ENCODE results near the gene MT1A. TPM values are rescaled to one million over a fixed set of nuclear protein-coding genes. Genes with fewer than 3 reads are reported as not detected.
A peak's percentile ranks its signal among the peaks of the same experiment; 100 is the strongest.

MT1A gene
- total RNA-seq, 4 donors from 2014 or later = 9.9 to 171 (median 25.5) TPM; not detected in 1

- ATAC-seq = no peak
- WGBS, 2 donors (ENCODE audit: low coverage in 1 of 2) = 60% methylated on average over 1 of the region's 8 CpGs; no CpG with 5 or more reads in 1 of the 2 donors
Observed at GRCh38 chr16:56682703-56683397, 44.4 kb downstream of the MT1A start.

GRCh38 chr16:56683424-56684172 lies 45.1 kb downstream of the MT1A start:
- H3K4me3 ChIP-seq = peak overlapping the region; percentile 61 to 66
- H3K27ac ChIP-seq = peak overlapping the region; percentile 4 to 88 (median 55)
- H3K27me3 ChIP-seq = no peaks in the 10 kb centered on the region
- no peaks in the 10 kb centered on the region for H3K9me3 ChIP-seq
- ATAC-seq = no peak
- H3K4me1 ChIP-seq = peaks cover 0 to 40% (median 14%) of the 10 kb centered on the region in 3 donors
- TF ChIP-seq POLR2A (IDR thresholded peaks at IDR 0.05) (no peak), EP300 (IDR thresholded peaks at IDR 0.05) (no peak), CTCF (IDR thresholded peaks at IDR 0.05) (no peak), POLR2AphosphoS5 (IDR thresholded peaks at IDR 0.05) (no peak)
- WGBS, 2 donors (ENCODE audit: low coverage in 1 of 2) = 88 to 100% methylated on average over 1 to 2 of the region's 5 CpGs
- H3K36me3 ChIP-seq = no peaks in the 10 kb centered on the region

More at GRCh38 chr16:56682703-56683397, 44.4 kb downstream of the MT1A start:
- Histone ChIP-seq H3K4me3 (peak overlapping the region; percentile 61 to 66), H3K4me1 (peaks cover 0 to 40% (median 14%) of the 10 kb centered on the region in 3 donors), H3K36me3 (no peaks in the 10 kb centered on the region), H3K9me3 (no peaks in the 10 kb centered on the region), H3K27me3 (no peaks in the 10 kb centered on the region), H3K27ac (peak overlapping the region; percentile 45 to 88 (median 81))
- TF ChIP-seq POLR2A (IDR thresholded peaks at IDR 0.05) (no peak), POLR2AphosphoS5 (IDR thresholded peaks at IDR 0.05) (no peak), CTCF (IDR thresholded peaks at IDR 0.05) (no peak), EP300 (IDR thresholded peaks at IDR 0.05) (no peak)

GRCh38 chr16:56684256-56684925 lies 45.9 kb downstream of the MT1A start:
- Histone ChIP-seq H3K27me3 (no peaks in the 10 kb centered on the region), H3K4me3 (peak overlapping the region; percentile 61 to 66), H3K4me1 (peaks cover 0 to 40% (median 14%) of the 10 kb centered on the region in 3 donors), H3K9me3 (no peaks in the 10 kb centered on the region), H3K36me3 (no peaks in the 10 kb centered on the region), H3K27ac (peak overlapping the region in 3 of 4 donors; percentile 48 to 88 (median 59))
- 55 to 60% methylated on average over 3 to 4 of the region's 4 CpGs for WGBS, 2 donors (ENCODE audit: low coverage in 1 of 2)
- no peak for TF ChIP-seq POLR2AphosphoS5 (IDR thresholded peaks at IDR 0.05)
- no peak for TF ChIP-seq CTCF (IDR thresholded peaks at IDR 0.05)
- no peak for TF ChIP-seq POLR2A (IDR thresholded peaks at IDR 0.05)
- TF ChIP-seq EP300 (IDR thresholded peaks at IDR 0.05) = no peak
- no peak for ATAC-seq

- no peak for ATAC-seq
- Histone ChIP-seq H3K9me3 (no peaks in the 10 kb centered on the region), H3K36me3 (no peaks in the 10 kb centered on the region), H3K27ac (peak overlapping the region; percentile 20 to 88 (median 54)), H3K4me1 (peaks cover 0 to 40% (median 14%) of the 10 kb centered on the region in 3 donors), H3K4me3 (peak overlapping the region in 1 of 2 donors; percentile 66), H3K27me3 (no peaks in the 10 kb centered on the region)
- WGBS, 2 donors (ENCODE audit: low coverage in 1 of 2) = 58 to 62% methylated on average over 2 to 3 of the region's 4 CpGs
- TF ChIP-seq POLR2AphosphoS5 (IDR thresholded peaks at IDR 0.05) (peak; percentile 59), POLR2A (IDR thresholded peaks at IDR 0.05) (no peak)
Observed at GRCh38 chr16:56684926-56685590, 46.6 kb downstream of the MT1A start.

GRCh38 chr16:56686758-56687157 lies 48.3 kb downstream of the MT1A start:
- peaks cover 0 to 32% (median 7%) of the 10 kb centered on the region in 3 donors for H3K4me1 ChIP-seq
- no peaks in the 10 kb centered on the region for H3K9me3 ChIP-seq
- no peak for ATAC-seq
- WGBS, 2 donors (ENCODE audit: low coverage in 1 of 2) = 75 to 81% methylated on average over 3 to 7 of the region's 7 CpGs
- no peak overlapping the region for H3K4me3 ChIP-seq
- H3K27me3 ChIP-seq = no peaks in the 10 kb centered on the region
- H3K27ac ChIP-seq = no peak overlapping the region
- no peaks in the 10 kb centered on the region for H3K36me3 ChIP-seq
- no peak for TF ChIP-seq CTCF (IDR thresholded peaks at IDR 0.05)
- no peak for TF ChIP-seq EP300 (IDR thresholded peaks at IDR 0.05)
- no peak for TF ChIP-seq POLR2AphosphoS5 (IDR thresholded peaks at IDR 0.05)
- no peak for TF ChIP-seq POLR2A (IDR thresholded peaks at IDR 0.05)
